ENCODE results near the gene MTA1.

MTA1 gene

DNA sequence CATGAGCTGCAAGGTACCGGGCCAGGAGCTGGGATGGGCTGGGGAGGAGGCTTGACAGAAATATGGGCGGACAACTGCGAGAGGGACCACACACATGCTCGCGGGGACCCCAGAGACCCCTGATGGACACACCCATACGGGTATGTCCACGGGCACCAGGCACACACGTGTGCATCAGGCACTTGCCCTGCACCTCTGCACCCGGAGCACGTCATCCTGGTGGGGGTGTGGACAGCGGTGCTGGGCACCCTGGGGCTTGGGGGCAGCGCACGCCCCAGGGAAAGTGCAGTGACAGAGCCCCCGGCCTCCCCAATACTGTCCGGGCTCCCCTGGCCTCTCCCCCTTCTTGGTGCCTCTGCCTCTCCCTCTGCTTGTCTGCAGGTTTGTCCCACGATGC lies 65.4 kb downstream of the MTA1 start:
- H3K4me3 Mint-ChIP-seq, result no peak overlapping the region
- TF ChIP-seq, protein P1, sequence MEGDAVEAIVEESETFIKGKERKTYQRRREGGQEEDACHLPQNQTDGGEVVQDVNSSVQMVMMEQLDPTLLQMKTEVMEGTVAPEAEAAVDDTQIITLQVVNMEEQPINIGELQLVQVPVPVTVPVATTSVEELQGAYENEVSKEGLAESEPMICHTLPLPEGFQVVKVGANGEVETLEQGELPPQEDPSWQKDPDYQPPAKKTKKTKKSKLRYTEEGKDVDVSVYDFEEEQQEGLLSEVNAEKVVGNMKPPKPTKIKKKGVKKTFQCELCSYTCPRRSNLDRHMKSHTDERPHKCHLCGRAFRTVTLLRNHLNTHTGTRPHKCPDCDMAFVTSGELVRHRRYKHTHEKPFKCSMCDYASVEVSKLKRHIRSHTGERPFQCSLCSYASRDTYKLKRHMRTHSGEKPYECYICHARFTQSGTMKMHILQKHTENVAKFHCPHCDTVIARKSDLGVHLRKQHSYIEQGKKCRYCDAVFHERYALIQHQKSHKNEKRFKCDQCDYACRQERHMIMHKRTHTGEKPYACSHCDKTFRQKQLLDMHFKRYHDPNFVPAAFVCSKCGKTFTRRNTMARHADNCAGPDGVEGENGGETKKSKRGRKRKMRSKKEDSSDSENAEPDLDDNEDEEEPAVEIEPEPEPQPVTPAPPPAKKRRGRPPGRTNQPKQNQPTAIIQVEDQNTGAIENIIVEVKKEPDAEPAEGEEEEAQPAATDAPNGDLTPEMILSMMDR (IDR thresholded peaks at IDR 0.05), result no peak
- no peak for DNase-seq
- H3K9me3 Mint-ChIP-seq, result no peaks in the 10 kb centered on the region
- peaks cover 78% of the 10 kb centered on the region for H3K27me3 Mint-ChIP-seq (ENCODE audit: low read depth, poor library complexity)
- peaks cover 38% of the 10 kb centered on the region for H3K4me1 Mint-ChIP-seq
- H3K36me3 Mint-ChIP-seq (ENCODE audit: low read depth), result no peaks in the 10 kb centered on the region
- H3K27ac Mint-ChIP-seq, result no peak overlapping the region

DNA sequence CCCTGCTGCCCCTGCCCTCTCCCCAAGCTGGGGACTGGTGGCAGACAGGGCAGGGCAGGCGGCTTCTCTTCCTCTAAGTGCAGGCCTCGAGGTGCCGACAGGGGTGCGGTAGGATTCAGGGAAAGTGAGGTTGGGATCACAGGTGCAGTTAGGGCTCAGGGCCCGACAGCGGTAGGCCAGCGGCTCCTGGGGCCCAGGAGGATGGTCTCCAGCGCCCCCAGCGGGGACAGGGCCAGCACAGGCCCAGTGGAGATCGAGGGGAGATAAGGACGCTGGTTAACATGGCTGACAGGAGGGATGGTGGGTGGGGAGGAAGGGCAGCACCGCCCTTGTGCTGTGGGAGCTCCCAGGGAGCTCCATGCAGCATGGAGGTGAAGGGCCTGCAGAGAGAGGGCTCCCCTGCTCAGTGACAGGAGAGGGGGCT lies 66.1 kb downstream of the MTA1 start:
- peaks cover 71% of the 10 kb centered on the region for H3K27me3 Mint-ChIP-seq (ENCODE audit: low read depth, poor library complexity)
- no peak overlapping the region for H3K27ac Mint-ChIP-seq
- no peaks in the 10 kb centered on the region for H3K36me3 Mint-ChIP-seq (ENCODE audit: low read depth)
- no peaks in the 10 kb centered on the region for H3K9me3 Mint-ChIP-seq
- peaks cover 34% of the 10 kb centered on the region for H3K4me1 Mint-ChIP-seq
- TF ChIP-seq, protein P1 (IDR thresholded peaks at IDR 0.05), result peak; percentile 62
- peak overlapping the region; percentile 68 for H3K4me3 Mint-ChIP-seq
- DNase-seq, result peak; percentile 76

- Mint-ChIP-seq H3K27ac (no peak within 1 kb of the TSS), H3K36me3 (ENCODE audit: low read depth) (no peaks in the 10 kb centered on the region), H3K27me3 (ENCODE audit: low read depth, poor library complexity) (peaks cover 68% of the 10 kb centered on the region), H3K9me3 (no peaks in the 10 kb centered on the region), H3K4me3 (peak within 1 kb of the TSS; percentile 68), H3K4me1 (peaks cover 29% of the 10 kb centered on the region)
- DNase-seq, result no peak
- TF ChIP-seq, protein P1 (IDR thresholded peaks at IDR 0.05), result no peak
Observed at GRCh38 chr14:105486163-105486973, 66.7 kb downstream of the MTA1 start, which contains the start of gene CRIP1. Gene CRIP1, plus strand, starts transcription at chr14:105486886. Its CDS starts 374 bp downstream, at chr14:105487260.

GRCh38 chr14:105486974-105487448 lies 67.4 kb downstream of the MTA1 start:
- TF ChIP-seq, protein P1 (IDR thresholded peaks at IDR 0.05), result no peak
- H3K27ac Mint-ChIP-seq, result no peak overlapping the region
- no peaks in the 10 kb centered on the region for H3K9me3 Mint-ChIP-seq
- peaks cover 29% of the 10 kb centered on the region for H3K4me1 Mint-ChIP-seq
- DNase-seq, result peak; percentile 59
- H3K36me3 Mint-ChIP-seq (ENCODE audit: low read depth), result no peaks in the 10 kb centered on the region
- peak overlapping the region; percentile 47 for H3K4me3 Mint-ChIP-seq
- peaks cover 63% of the 10 kb centered on the region for H3K27me3 Mint-ChIP-seq (ENCODE audit: low read depth, poor library complexity)

- Mint-ChIP-seq H3K36me3 (ENCODE audit: low read depth) (no peaks in the 10 kb centered on the region), H3K4me3 (peak overlapping the region; percentile 32), H3K9me3 (no peaks in the 10 kb centered on the region), H3K4me1 (peaks cover 24% of the 10 kb centered on the region), H3K27me3 (ENCODE audit: low read depth, poor library complexity) (peaks cover 58% of the 10 kb centered on the region), H3K27ac (no peak overlapping the region)
- DNase-seq, result peak; percentile 45
- TF ChIP-seq, protein P1 (IDR thresholded peaks at IDR 0.05), result no peak
Observed at GRCh38 chr14:105487449-105487985, 67.9 kb downstream of the MTA1 start.
